DND-41 (cell line): ENCODE measurements around the gene TLN1.

ENCODE experiments used
- ATAC-seq: fragments of 200-7000 bp; cut with Tn5 transposase; 3 replicates; pipeline ENCODE4 v1.9.1; 2021; ENCODE audit warnings: low read depth; ENCODE audit not compliant: insufficient read depth
- DNase-seq: peaks from one replicate; pipeline ENCODE4 v3.0.0-alpha.2; 2020
- H2AFZ ChIP-seq: 2 replicates; pipeline ENCODE4 v1.6.0; 2012; ENCODE audit warnings: low read depth, low read length
- H3K27ac ChIP-seq: 2 replicates; pipeline ENCODE4 v1.5.1; 2012; ENCODE audit warnings: low read length, inconsistent platforms
- H3K27me3 ChIP-seq: fragments of 200-600 bp; sonication (generic); 2 replicates; pipeline ENCODE4 v1.6.0; 2012; ENCODE audit warnings: low read length, mild to moderate bottlenecking, inconsistent platforms; ENCODE audit not compliant: insufficient read depth, poor library complexity
- H3K36me3 ChIP-seq: 2 replicates; pipeline ENCODE4 v1.5.1; 2012; ENCODE audit warnings: low read length, inconsistent platforms; ENCODE audit not compliant: insufficient read depth
- H3K4me1 ChIP-seq: 2 replicates; pipeline ENCODE4 v1.5.1; 2012; ENCODE audit warnings: mild to moderate bottlenecking, low read length; ENCODE audit not compliant: insufficient read depth
- H3K4me2 ChIP-seq: 2 replicates; pipeline ENCODE4 v1.6.0; 2012; ENCODE audit warnings: mild to moderate bottlenecking, moderate library complexity, low read length, inconsistent platforms; ENCODE audit not compliant: insufficient read depth
- H3K4me3 ChIP-seq, 2 experiments: fragments of 200-600 bp in 1 of 2; shearing (Covaris generic) in 1 of 2; 2 replicates each; pipeline ENCODE4 v1.5.1; 2012 to 2016; ENCODE audit warnings: inconsistent platforms in 2 of 2, low read length in 2 of 2, mild to moderate bottlenecking in 2 of 2, low read depth in 1 of 2, moderate library complexity in 1 of 2
- H3K79me2 ChIP-seq: 2 replicates; pipeline ENCODE4 v1.6.0; 2012; ENCODE audit warnings: low read length, inconsistent platforms; ENCODE audit not compliant: insufficient read depth
- H3K9ac ChIP-seq: 2 replicates; pipeline ENCODE4 v1.6.0; 2012; ENCODE audit warnings: low read depth, mild to moderate bottlenecking, inconsistent platforms, low read length, moderate library complexity
- H3K9me3 ChIP-seq: 2 replicates; pipeline ENCODE4 v1.5.1; 2012; ENCODE audit warnings: low read length, moderate library complexity, mild to moderate bottlenecking, inconsistent platforms; ENCODE audit not compliant: insufficient read depth, severe bottlenecking
- H4K20me1 ChIP-seq: 2 replicates; pipeline ENCODE4 v1.6.0; 2012; ENCODE audit warnings: low read length; ENCODE audit not compliant: insufficient read depth
- CTCF ChIP-seq: IDR thresholded peaks from 2 replicates; pipeline ENCODE4 v1.5.1; 2012; ENCODE audit warnings: borderline replicate concordance, low read length, moderate library complexity, mild to moderate bottlenecking; ENCODE audit not compliant: poor library complexity, severe bottlenecking; ENCODE audit errors: extremely low read depth
- EZH2 ChIP-seq: IDR thresholded peaks from 3 replicates; pipeline ENCODE4 v1.6.1; 2012; ENCODE audit warnings: borderline replicate concordance, low read depth, mild to moderate bottlenecking, moderate library complexity, low read length, inconsistent platforms; ENCODE audit not compliant: severe bottlenecking

Gene TLN1

GRCh38 chr9:35741740-35742139, 9.7 kb upstream of the TLN1 start:
- no peak overlapping the region for H2AFZ ChIP-seq
- peak; percentile 47 for DNase-seq
- H4K20me1 ChIP-seq = no peaks in the 10 kb centered on the region
- peaks cover 6% of the 10 kb centered on the region; the same call in 1 of the 2 replicates for H3K79me2 ChIP-seq
- H3K4me1 ChIP-seq = peaks cover 18% of the 10 kb centered on the region
- H3K36me3 ChIP-seq = peaks cover 67% of the 10 kb centered on the region
- H3K4me2 ChIP-seq = no peak overlapping the region
- ATAC-seq = peak; percentile 94
- H3K4me3 ChIP-seq = no peak overlapping the region
- TF ChIP-seq CTCF (no peak), EZH2 (no peak)
- no peaks in the 10 kb centered on the region for H3K9me3 ChIP-seq
- H3K9ac ChIP-seq = no peak overlapping the region
- no peak overlapping the region; the same call in 1 of the 2 replicates for H3K27ac ChIP-seq
- no peaks in the 10 kb centered on the region for H3K27me3 ChIP-seq

- Histone ChIP-seq H3K4me1 (peaks cover 4% of the 10 kb centered on the region; the same call in 1 of the 2 replicates), H3K27me3 (no peaks in the 10 kb centered on the region), H2AFZ (no peak overlapping the region), H3K9me3 (no peaks in the 10 kb centered on the region), H3K36me3 (peaks cover 76% of the 10 kb centered on the region), H4K20me1 (no peaks in the 10 kb centered on the region), H3K9ac (no peak overlapping the region), H3K79me2 (no peaks in the 10 kb centered on the region), H3K4me2 (no peak overlapping the region), H3K27ac (no peak overlapping the region), H3K4me3 (no peak overlapping the region)
- TF ChIP-seq CTCF = no peak
- TF ChIP-seq EZH2 = no peak
- no peak for DNase-seq
- no peak for ATAC-seq
Observed at GRCh38 chr9:35740243-35740642, 8.2 kb upstream of the TLN1 start.

- no peak overlapping the region for H3K4me2 ChIP-seq
- H3K4me1 ChIP-seq = peaks cover 7% of the 10 kb centered on the region
- no peak overlapping the region for H3K9ac ChIP-seq
- H3K4me3 ChIP-seq = no peak overlapping the region
- H3K79me2 ChIP-seq = no peaks in the 10 kb centered on the region
- DNase-seq (no peak), ATAC-seq (no peak)
- no peaks in the 10 kb centered on the region for H3K27me3 ChIP-seq
- H3K36me3 ChIP-seq = peaks cover 73% of the 10 kb centered on the region
- no peak overlapping the region for H2AFZ ChIP-seq
- no peak overlapping the region for H3K27ac ChIP-seq
- no peaks in the 10 kb centered on the region for H4K20me1 ChIP-seq
- no peaks in the 10 kb centered on the region for H3K9me3 ChIP-seq
- TF ChIP-seq CTCF = no peak
- no peak for TF ChIP-seq EZH2
Observed at GRCh38 chr9:35738924-35739323, 6.9 kb upstream of the TLN1 start.

- H3K9ac ChIP-seq = no peak overlapping the region
- H3K4me2 ChIP-seq = no peak overlapping the region
- no peak overlapping the region for H3K4me3 ChIP-seq
Observed at GRCh38 chr9:35738186-35738585, 6.2 kb upstream of the TLN1 start.

More at GRCh38 chr9:35738186-35738585, 6.2 kb upstream of the TLN1 start:
- no peaks in the 10 kb centered on the region for H3K27me3 ChIP-seq
- H3K4me1 ChIP-seq = peaks cover 14% of the 10 kb centered on the region
- H3K27ac ChIP-seq = no peak overlapping the region
- DNase-seq (no peak), ATAC-seq (no peak)
- no peaks in the 10 kb centered on the region for H3K9me3 ChIP-seq
- no peaks in the 10 kb centered on the region for H4K20me1 ChIP-seq
- peaks cover 6% of the 10 kb centered on the region for H3K79me2 ChIP-seq
- TF ChIP-seq CTCF (no peak), EZH2 (no peak)
- peaks cover 66% of the 10 kb centered on the region for H3K36me3 ChIP-seq
- no peak overlapping the region for H2AFZ ChIP-seq
